Measurements from ENCODE around the gene KIAA1328.

The KIAA1328 gene

DNA sequence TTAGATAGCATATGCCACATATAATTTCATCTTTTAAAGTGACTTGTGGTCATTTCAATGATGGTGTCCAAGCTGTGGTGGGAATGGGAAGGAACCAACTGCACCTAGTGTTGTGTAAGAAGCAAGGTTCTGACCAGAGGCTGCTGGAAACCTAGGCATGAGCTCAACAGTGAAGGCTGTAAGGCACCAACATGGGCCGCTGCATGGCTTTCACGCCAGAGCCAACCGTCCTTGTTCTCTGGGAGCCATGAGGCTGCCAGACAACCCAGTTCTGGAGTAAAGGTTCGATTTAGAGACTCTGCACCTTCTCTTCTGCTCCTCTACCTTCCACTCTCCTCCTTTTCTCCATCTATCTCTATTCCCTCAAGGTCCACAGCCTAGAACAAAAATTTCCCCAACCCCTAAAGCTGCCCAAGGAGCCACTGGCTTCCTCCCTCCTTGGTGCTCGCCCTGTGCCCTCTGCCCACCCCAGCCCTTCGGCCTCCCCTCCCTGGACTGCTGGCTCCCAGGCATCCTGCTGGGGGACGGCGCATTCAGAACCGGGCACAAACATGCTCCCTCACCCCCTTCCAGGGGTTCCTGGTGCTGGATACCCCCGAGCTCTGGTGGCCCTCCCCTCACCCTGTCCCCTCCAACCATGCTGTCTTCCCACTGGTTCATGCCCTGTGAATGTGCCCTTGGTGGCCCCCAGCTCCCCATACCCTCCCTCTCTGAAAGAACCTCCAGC lies 431.6 kb downstream of the KIAA1328 start:
- Histone ChIP-seq H3K4me1 (peaks cover 8% of the 10 kb centered on the region; the same call in 1 of the 2 replicates), H3K4me3 (ENCODE audit: low read depth, low read length) (no peak overlapping the region), H3K27me3 (no peaks in the 10 kb centered on the region), H3K36me3 (no peaks in the 10 kb centered on the region), H3K9me3 (no peaks in the 10 kb centered on the region)
- TF ChIP-seq, protein P1, sequence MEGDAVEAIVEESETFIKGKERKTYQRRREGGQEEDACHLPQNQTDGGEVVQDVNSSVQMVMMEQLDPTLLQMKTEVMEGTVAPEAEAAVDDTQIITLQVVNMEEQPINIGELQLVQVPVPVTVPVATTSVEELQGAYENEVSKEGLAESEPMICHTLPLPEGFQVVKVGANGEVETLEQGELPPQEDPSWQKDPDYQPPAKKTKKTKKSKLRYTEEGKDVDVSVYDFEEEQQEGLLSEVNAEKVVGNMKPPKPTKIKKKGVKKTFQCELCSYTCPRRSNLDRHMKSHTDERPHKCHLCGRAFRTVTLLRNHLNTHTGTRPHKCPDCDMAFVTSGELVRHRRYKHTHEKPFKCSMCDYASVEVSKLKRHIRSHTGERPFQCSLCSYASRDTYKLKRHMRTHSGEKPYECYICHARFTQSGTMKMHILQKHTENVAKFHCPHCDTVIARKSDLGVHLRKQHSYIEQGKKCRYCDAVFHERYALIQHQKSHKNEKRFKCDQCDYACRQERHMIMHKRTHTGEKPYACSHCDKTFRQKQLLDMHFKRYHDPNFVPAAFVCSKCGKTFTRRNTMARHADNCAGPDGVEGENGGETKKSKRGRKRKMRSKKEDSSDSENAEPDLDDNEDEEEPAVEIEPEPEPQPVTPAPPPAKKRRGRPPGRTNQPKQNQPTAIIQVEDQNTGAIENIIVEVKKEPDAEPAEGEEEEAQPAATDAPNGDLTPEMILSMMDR (IDR thresholded peaks at IDR 0.05; ENCODE audit: low read depth, low read length): no peak
- DNase-seq: no peak

DNA sequence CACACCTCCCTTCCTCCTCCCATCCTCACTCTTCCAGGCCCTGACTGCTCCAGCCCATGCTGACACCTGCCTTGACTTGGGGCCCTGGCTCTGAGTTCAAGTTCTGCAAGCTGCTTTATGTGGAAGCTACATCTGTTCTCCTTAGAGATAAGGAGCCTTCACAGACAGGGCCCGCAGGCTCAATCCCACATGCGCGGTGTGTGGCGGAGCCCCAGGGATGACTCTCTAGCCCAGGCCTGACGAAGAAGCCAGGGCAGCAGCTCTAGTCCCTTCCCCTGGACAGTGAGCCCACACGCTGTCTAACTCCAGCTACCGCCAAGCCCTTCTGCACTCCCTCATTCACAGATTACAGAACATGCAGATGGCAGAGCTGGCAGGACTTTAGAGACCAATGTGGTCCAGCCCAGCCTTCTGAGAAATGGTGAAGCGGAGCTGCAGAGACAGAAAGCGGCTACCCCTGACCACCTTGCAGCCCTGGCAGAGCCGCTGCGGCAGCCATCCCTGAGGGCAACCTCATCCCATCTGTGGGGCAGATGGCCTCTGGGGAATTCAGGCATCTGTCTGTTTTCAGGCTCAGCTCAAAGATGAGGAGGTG lies 432.4 kb downstream of the KIAA1328 start:
- Histone ChIP-seq H3K27me3 (no peaks in the 10 kb centered on the region), H3K4me3 (ENCODE audit: low read depth, low read length) (no peak overlapping the region), H3K9me3 (no peaks in the 10 kb centered on the region), H3K36me3 (no peaks in the 10 kb centered on the region), H3K4me1 (peaks cover 8% of the 10 kb centered on the region; the same call in 1 of the 2 replicates)
- DNase-seq: peak; percentile 49
- TF ChIP-seq, protein P1 (IDR thresholded peaks at IDR 0.05; ENCODE audit: low read depth, low read length): no peak

DNA sequence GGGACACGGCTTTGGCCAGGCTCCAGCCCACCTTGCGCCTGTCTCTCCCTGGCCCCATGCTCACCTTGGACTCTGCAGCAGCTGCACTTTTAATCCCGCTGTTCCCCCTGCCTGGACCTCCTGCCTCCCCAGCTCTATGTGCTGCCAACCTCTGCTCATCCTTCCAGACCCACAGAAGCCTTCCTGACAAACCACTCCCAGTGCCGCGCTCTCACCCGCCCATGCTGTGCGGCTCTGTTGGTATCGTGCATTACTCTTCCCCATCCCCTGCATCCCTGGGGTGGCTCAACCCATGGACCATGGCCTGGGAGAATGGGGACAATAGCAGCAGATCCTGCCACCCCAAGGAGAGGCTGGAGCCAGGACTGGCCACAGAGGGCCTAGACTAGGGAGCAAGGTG lies 433.1 kb downstream of the KIAA1328 start:
- no peaks in the 10 kb centered on the region for H3K27me3 ChIP-seq
- no peak overlapping the region for H3K4me3 ChIP-seq (ENCODE audit: low read depth, low read length)
- TF ChIP-seq, protein P1 (IDR thresholded peaks at IDR 0.05; ENCODE audit: low read depth, low read length): no peak
- no peak for DNase-seq
- H3K36me3 ChIP-seq: no peaks in the 10 kb centered on the region
- peaks cover 8% of the 10 kb centered on the region; the same call in 1 of the 2 replicates for H3K4me1 ChIP-seq
- H3K9me3 ChIP-seq: no peaks in the 10 kb centered on the region

GRCh38 chr18:37264956-37265355 lies 436.0 kb downstream of the KIAA1328 start:
- Histone ChIP-seq H3K4me3 (ENCODE audit: low read depth, low read length) (no peak overlapping the region), H3K27me3 (no peaks in the 10 kb centered on the region), H3K9me3 (no peaks in the 10 kb centered on the region), H3K36me3 (no peaks in the 10 kb centered on the region), H3K4me1 (peaks cover 8% of the 10 kb centered on the region; the same call in 1 of the 2 replicates)
- DNase-seq: no peak
- TF ChIP-seq, protein P1 (IDR thresholded peaks at IDR 0.05; ENCODE audit: low read depth, low read length): no peak

GRCh38 chr18:37265382-37265781 lies 436.5 kb downstream of the KIAA1328 start:
- no peaks in the 10 kb centered on the region for H3K9me3 ChIP-seq
- no peak overlapping the region for H3K4me3 ChIP-seq (ENCODE audit: low read depth, low read length)
- no peak for DNase-seq
- peaks cover 8% of the 10 kb centered on the region; the same call in 1 of the 2 replicates for H3K4me1 ChIP-seq
- TF ChIP-seq, protein P1 (IDR thresholded peaks at IDR 0.05; ENCODE audit: low read depth, low read length): no peak
- no peaks in the 10 kb centered on the region for H3K27me3 ChIP-seq
- H3K36me3 ChIP-seq: no peaks in the 10 kb centered on the region

GRCh38 chr18:37266290-37266689 lies 437.4 kb downstream of the KIAA1328 start:
- DNase-seq: peak; percentile 18
- no peak overlapping the region for H3K4me3 ChIP-seq (ENCODE audit: low read depth, low read length)
- no peaks in the 10 kb centered on the region for H3K9me3 ChIP-seq
- TF ChIP-seq, protein P1 (IDR thresholded peaks at IDR 0.05; ENCODE audit: low read depth, low read length): peak; percentile 28; the same call in 1 of the 2 replicates
- H3K4me1 ChIP-seq: peaks cover 8% of the 10 kb centered on the region; the same call in 1 of the 2 replicates
- no peaks in the 10 kb centered on the region for H3K27me3 ChIP-seq
- H3K36me3 ChIP-seq: no peaks in the 10 kb centered on the region

All from BE2C (cell line).